Measurements from ENCODE around the gene CRACR2A.

CRACR2A gene

DNA sequence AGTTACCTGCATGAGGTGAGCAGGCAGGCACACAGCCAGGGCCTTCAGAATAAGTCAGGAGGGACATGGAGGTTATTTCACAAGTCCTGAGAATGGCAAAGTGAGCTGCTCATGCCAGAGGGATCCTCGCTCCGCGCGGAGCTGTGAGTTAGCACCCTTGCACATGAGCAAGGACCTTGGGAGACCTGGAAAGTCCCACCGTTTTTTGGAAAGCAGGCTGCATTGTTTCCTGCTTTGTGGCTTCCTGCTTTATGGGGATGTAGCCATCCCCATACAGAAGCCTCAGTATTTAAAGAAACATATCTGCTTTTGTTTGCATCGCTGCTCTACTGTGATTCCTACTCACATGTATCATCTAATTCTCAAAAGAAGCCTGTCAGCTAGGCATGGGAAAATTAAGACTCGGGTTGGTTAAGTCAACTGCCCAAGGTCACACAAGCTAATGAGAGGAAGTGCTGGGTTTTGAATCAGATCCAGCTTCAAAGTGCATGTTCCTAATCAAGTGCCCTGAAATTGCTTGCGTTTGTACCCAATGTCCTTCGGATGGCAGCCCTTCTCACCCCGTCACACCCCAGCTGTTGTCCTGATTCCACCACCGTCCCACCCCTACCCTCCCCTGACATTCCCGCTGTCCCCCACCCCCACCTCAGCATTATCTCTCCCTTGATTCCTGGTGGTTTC, 106.2 kb downstream of the CRACR2A start:
- DNase-seq (ENCODE audit: low read depth): no peak

DNA sequence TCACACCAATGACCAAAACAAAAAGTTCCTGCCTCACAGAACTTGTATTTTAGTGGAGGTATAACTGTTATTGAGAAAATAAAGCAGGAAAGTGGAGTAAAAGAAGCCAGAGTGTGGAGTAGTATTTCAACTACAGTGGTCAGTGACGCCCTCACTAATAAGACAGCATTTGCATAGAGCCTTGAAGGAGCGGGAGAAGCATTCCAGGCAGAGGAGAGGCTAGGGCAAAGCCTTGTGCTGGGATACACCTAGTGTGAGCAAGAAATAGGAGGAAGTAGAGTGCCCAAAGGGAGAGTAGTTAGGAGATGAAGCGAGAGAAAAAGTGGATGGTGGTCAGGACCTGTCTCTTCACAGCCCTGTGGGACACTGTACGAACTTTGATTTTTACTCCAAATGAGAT, 107.8 kb downstream of the CRACR2A start:
- DNase-seq (ENCODE audit: low read depth): no peak

DNA sequence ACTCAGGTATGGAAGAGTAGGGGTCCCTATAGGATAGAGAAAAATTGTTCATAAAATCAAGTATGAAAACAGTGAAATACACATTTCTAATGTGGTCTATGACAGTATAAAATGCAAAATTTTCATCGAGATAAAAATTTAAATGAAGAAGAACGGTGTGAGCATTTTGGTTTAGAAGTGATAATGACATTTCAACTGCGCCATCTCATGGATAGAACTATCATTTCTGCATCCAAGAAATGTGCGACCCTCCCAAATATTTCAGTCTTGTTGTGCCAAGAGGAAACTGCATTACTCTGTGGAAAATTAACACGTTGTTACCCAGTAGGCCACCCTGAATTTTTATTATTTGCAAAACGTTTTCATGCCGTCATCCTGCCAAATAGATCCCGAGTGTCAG, 108.8 kb downstream of the CRACR2A start:
- DNase-seq (ENCODE audit: low read depth): no peak

DNA sequence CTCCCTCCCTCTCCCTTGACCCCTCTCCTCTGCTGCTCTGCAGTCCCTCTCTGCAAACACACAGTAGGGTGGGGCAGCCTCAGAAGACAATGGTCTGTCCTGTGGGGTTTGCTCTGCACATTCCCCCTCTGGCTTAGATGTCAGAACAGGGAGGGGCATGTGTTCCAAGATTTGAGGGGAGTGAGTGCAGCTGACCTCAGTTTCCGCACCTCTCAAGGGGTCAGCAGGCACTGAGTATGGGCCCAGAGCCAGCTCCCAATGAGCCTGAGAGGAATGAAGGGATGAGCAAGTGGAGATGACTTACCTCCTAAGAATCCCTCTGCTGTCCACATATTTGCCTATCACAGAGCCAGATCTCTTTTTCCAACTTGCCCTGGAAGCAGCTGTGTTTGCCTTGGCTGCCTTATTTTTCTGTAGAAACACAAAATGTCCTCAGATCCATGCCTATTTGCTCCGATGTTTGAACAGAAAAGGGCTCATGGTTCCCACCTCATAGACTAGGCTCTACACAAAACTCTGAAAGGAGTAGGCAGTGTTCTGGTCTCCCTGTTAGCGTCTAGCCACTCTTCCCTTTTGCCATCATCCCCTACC, 111.4 kb downstream of the CRACR2A start:
- DNase-seq (ENCODE audit: low read depth): no peak

GRCh38 chr12:3636328-3636727, 116.6 kb downstream of the CRACR2A start:
- no peak for DNase-seq (ENCODE audit: low read depth)

DNA sequence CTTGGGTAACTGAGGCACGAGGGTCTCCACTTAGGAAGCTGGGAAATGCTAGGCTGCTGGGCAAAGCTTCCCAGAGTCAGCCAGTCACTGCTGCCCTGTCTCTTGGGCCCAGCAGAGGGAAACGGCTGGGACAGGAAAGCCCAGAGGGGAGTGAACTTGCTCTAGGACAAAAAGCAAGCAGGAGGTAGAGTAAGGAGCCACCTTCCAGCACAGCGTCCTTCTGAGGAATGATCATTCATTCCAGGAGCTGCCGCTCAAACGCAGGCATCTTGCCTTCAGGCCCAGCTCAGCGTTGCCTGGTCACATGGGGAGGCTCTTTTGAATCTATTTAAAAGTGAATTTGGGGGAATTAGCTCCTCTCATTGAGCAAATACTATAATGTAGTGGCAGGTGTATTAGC, 118.6 kb downstream of the CRACR2A start:
- DNase-seq (ENCODE audit: low read depth): no peak

DNA sequence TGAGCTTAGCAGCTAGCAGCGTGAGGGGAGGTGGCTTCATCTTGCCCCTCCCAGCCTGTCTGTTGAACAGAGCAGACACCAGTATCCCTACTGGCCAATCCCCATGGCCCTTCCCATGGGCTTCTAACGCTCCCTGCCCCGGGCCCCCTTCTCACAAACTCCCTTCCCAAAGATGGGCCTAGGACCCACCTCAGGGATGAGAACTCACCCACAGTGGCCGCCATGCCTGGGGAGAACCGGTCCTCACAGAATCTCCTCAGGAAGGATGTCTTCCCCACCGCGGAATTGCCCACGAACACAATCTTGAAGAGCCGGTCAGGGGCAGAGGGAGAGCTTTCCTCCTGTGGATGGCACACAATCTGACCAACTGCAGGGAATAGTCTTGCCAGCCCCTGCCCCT, 119.5 kb downstream of the CRACR2A start:
- DNase-seq (ENCODE audit: low read depth): no peak

GRCh38 chr12:3632754-3633153, 120.2 kb downstream of the CRACR2A start:
- DNase-seq (ENCODE audit: low read depth): no peak

DNA sequence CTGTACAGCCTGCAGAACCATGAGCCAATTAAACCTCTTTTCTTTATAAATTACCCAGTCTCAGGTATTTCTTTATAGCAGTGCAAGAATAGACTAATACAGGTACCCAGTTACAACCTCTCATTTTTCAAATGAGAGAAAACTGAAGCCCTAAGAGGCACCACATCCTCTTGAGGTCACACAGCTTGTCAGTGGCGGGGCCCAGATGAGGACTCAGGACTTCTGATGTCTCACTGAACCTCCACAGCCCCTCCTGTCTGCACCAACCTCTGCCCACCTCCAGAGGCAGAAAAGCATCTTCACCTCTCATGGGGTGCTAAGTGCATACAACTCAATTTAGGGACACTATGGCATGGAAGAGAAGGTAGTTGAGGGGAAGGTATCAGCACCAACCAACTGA, 120.7 kb downstream of the CRACR2A start:
- no peak for DNase-seq (ENCODE audit: low read depth)

DNA sequence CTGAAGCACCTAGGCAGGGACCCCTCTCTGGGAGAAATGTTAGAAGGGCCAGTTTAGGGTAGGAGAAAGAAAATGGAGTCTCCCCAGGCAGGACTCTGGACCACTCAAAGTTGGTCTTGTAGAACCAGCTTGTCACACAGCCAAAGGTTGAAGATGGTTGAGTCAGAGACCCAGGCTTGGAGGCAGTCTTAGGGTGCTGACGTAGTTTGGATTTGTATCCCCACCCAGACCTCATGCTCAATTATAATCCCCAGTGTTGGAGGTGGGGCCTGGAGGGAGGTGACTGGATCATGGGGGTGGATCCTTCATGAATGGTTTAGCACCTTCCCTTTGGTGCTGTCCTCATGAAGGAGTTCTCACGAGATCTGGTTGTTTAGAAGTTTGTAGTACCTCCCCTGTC, 121.2 kb downstream of the CRACR2A start:
- no peak for DNase-seq (ENCODE audit: low read depth)

DNA sequence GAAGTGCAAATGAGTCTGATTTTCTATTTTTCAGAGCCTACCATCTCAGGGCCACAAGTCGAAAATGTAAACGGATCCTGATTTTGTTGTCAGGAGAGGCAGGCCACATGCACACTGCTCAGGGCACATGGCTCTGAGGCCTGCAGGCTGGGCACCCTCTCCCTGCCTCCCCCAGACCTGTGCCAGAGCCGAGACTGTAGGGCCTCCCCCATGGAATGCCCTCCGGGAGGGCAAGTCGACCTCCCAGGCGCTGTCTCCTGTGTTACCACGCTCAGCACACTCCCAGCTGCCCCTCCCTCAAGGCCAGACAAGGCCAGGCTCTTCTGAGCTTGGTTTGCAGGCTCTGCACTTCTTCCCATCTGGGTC, 121.7 kb downstream of the CRACR2A start:
- no peak for DNase-seq (ENCODE audit: low read depth)

DNA sequence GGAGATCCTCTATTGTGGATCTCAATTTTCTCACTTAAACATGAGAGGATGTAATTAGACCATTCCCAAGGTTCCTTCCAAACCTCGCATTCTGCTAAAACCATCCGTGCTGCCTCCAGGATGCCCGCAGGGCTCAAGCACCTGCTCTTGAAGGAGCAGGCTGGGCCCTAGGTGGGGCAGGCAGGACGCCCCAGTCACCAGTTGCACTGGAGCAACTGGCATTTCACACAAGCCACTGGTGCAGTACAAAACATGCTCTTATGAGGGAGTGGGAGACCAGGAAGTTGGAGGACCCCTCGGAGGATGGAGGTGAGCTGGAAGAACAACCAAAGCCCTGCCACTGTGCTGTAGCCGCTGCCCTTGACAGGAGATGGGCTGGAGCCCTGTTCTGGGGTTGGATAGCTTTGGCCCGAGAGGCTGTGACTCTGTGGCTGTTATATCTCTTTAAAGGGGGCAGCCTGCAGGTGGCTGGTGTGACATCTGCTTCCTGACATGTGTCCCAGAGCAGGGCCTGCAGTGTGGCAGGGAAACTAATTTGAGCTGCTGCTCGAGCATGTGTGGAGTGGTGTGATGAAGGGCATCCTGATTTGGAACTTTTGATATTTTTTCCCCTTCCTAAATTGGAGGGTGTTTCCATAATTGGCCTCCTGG, 122.2 kb downstream of the CRACR2A start:
- DNase-seq (ENCODE audit: low read depth): no peak

- no peak for DNase-seq (ENCODE audit: low read depth)
These were observed 122.8 kb downstream of the CRACR2A start for GRCh38 chr12:3630111-3630510.

DNA sequence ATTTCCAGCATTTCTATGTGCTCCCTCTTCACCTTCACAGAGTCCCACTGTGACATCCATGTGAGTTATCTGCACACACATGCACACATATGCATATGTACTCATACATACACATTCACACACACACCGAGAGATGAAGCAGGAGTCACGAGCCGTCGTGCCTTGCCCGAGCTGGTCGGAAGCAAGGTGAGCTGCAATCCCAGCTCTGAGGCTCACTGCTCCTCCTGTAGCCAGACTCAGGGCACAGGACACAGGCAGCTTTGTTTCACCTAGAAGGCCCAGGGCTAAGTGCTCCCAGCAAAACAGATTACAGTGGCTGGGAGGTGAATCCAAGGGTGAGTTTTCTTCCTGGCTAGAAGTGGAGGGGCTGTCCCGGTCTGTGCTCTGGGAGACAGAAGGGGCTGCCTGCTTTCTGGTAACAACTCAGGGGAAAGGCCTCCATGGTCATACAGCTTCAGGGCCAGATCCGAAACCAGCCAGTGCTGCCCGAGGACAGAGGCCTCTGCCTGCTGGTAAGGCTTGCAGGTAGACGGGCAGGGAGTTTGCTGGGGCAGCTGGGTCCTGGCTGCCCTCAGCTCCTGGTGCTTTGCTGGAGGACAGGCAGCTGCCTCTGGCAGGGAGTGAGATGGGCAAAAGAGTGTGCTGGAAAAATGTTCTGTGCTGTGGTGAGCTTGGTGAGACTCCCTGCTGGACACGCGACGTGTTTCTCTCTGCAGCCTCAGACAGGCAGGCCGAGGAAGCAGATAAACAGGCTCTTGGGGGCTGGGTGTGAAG, 123.7 kb downstream of the CRACR2A start:
- DNase-seq (ENCODE audit: low read depth): no peak

- no peak for DNase-seq (ENCODE audit: low read depth)
These were observed 124.3 kb downstream of the CRACR2A start for GRCh38 chr12:3628629-3629028.

DNA sequence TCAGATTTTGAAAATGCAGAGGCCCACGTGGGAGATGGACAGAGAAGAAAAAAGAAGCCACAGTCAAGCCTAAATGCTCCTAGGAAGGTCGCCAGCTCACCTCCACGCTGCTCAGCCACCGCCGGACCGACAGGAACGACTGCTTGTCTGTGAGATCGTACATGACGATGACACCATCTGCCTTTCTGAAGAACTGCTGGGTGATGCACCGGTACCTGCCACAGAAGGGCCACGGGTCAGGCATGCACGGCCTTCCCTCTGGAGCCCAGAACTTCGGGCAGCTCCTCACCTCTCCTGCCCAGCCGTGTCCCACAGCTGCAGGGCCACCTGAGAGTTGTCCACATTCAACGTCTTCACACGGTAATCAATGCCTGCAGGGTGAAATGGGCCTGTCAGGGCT, 125.6 kb downstream of the CRACR2A start:
- DNase-seq (ENCODE audit: low read depth): no peak

DNA sequence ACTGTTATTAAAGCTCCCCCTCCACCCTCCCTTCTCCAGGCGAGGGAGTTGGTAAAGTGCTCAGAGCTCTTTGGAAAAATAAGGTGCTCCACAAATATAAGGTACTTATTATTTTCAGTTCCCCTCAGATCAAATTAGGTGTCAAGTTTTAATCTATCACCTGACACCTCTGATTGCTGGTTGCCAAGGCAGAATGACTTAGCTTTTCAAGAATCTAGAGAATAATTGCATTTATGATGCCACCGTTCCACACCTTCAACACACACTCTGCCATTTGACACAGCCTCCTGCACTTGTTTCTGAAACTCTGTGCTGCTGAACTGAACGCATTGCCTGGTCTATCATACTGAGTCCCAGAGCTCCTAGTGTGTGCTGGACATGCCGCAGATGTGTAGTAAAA, 128.6 kb downstream of the CRACR2A start:
- DNase-seq (ENCODE audit: low read depth): no peak

DNA sequence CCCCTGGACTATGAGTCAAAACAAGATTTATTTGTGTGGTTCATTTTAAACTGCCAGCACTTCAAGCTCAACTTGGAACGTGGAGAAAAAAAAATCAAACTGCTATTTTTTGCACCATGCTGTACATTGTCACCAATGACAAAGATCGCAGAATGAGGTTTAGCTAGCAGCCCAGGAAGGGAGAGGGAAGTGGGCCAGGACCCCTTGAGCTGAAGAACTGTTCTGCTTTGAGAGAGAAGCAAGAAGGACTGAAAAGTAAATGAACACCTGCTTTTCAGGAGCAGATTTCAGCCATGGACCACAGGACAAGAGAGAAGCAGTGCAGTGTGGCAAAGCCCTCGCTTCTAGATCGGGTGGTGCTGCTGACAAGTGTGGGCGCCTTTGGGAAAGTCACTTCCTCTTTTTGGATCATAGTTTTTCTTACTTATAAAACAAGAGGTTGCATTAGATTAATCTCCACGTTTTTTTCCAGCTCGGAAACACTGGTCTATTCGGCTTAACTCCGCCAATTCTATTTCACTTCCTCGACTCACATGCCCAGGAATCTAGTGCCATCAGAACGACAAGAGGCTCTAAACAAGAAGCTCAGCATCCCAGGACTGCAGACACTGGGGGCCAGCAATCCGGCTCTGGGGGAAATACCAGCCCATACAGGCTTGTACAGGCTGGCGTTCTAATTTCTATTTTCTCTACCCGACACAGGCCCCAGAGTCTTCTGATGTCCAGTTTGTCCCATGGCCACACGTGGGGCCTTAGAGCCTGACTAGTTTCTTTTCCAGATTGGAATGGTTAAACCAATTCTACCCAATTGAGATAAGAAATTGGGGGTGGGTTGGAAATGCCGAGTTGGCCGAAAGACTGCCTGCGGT, 129.9 kb downstream of the CRACR2A start:
- DNase-seq (ENCODE audit: low read depth): no peak

GRCh38 chr12:3622021-3622821, 130.7 kb downstream of the CRACR2A start:
- no peak for DNase-seq (ENCODE audit: low read depth)

- no peak for DNase-seq (ENCODE audit: low read depth)
These were observed 132.1 kb downstream of the CRACR2A start for GRCh38 chr12:3620856-3621255.

GRCh38 chr12:3617565-3617964, 135.3 kb downstream of the CRACR2A start:
- DNase-seq (ENCODE audit: low read depth): no peak
